K562 (cell line): ENCODE measurements around the gene MBD1. TPM values are rescaled to one million over a fixed set of nuclear protein-coding genes. Genes with fewer than 3 reads are reported as not detected.
A peak's percentile ranks its signal among the peaks of the same experiment; 100 is the strongest.

Experiments
- ATF1 ChIP-seq, 2 experiments: fragments of 450-650 bp in 1 of 2; IDR thresholded peaks; 2 replicates each; pipeline ENCODE4 v1.6.1; 2016; ENCODE audit warnings: missing compliant biosample characterization in 1 of 2, missing genetic modification characterization in 1 of 2
- CSDE1 ChIP-seq, 2 experiments: fragments of 450-650 bp; IDR thresholded peaks; 2 replicates each; pipeline ENCODE4 v1.6.1; 2016; ENCODE audit warnings: mild to moderate bottlenecking in 1 of 2
- E2F6 ChIP-seq, 2 experiments: IDR thresholded peaks; 2 replicates each; pipeline ENCODE4 v1.6.1; 2011; ENCODE audit warnings: borderline replicate concordance in 1 of 2, control low read depth in 1 of 2, low read depth in 1 of 2, low read length in 1 of 2, mild to moderate bottlenecking in 1 of 2, mixed read lengths in 1 of 2, moderate library complexity in 1 of 2; ENCODE audit not compliant: insufficient read depth in 1 of 2, insufficient read length in 1 of 2, poor library complexity in 1 of 2, severe bottlenecking in 1 of 2; ENCODE audit errors: extremely low read depth in 1 of 2
- ESRRB ChIP-seq: fragments of 250-450 bp; sonication (Bioruptor Pico); IDR thresholded peaks from 2 replicates; pipeline ENCODE4 v1.5.0; 2020; ENCODE audit warnings: mild to moderate bottlenecking, moderate library complexity, borderline replicate concordance
- GABPA ChIP-seq: fragments of 200-800 bp; sonication (Bioruptor generic); conservative IDR thresholded peaks from 2 replicates; pipeline ENCODE4 v1.6.1; 2016; ENCODE audit warnings: low read depth, missing genetic modification characterization, missing compliant biosample characterization
- GABPB2 ChIP-seq: fragments of 250-450 bp; sonication (Bioruptor Pico); conservative IDR thresholded peaks from 2 replicates; pipeline ENCODE4 v1.5.1; 2021; ENCODE audit warnings: mild to moderate bottlenecking
- GATA2 ChIP-seq: sonication (generic); formaldehyde crosslinking; IDR thresholded peaks from 2 replicates; pipeline ENCODE4 v1.4.0; 2020; ENCODE audit warnings: mild to moderate bottlenecking, missing genetic modification reagents
- HNRNPL ChIP-seq: fragments of 200-400 bp; formaldehyde crosslinking; IDR thresholded peaks from 2 replicates; pipeline ENCODE4 v1.6.1; 2017; ENCODE audit warnings: low read depth, mild to moderate bottlenecking, low read length
- MYC ChIP-seq, 2 experiments: fragments of 250-450 bp in 1 of 2; sonication (Bioruptor Pico) in 1 of 2; IDR thresholded peaks; 2 replicates each; pipeline versions ENCODE4 v1.5.1 to v1.6.1; 2012 to 2021; ENCODE audit warnings: low read depth in 2 of 2, borderline replicate concordance in 1 of 2, improper control_type of control experiment in 1 of 2, low read length in 1 of 2, mild to moderate bottlenecking in 1 of 2, moderate library complexity in 1 of 2
- NFYB ChIP-seq: IDR thresholded peaks from 2 replicates; pipeline ENCODE4 v1.6.1; 2011; ENCODE audit warnings: mild to moderate bottlenecking, moderate library complexity; ENCODE audit not compliant: insufficient read length; ENCODE audit errors: extremely low read depth
- NR1H2 ChIP-seq: sonication (generic); formaldehyde crosslinking; IDR thresholded peaks from 2 replicates; pipeline ENCODE4 v1.4.0; 2020; ENCODE audit warnings: mild to moderate bottlenecking, missing genetic modification reagents
- RUNX1 ChIP-seq: sonication (generic); IDR thresholded peaks from 2 replicates; pipeline ENCODE4 v1.6.1; 2016; ENCODE audit warnings: antibody characterized with exemption, low read depth
- SMARCC2 ChIP-seq: fragments of 450-650 bp; IDR thresholded peaks from 2 replicates; pipeline ENCODE4 v1.6.1; 2017; ENCODE audit warnings: antibody characterized with exemption, moderate library complexity, mild to moderate bottlenecking, low read depth
- SRF ChIP-seq, 2 experiments: fragments of 250-450, 450-650 bp in 1 of 2; sonication (Bioruptor Pico) in 1 of 2; sonication (generic) in 1 of 2; formaldehyde crosslinking; IDR thresholded peaks; 2 replicates each; pipeline versions ENCODE4 v1.5.0 to v1.5.1; 2020 to 2022; ENCODE audit warnings: mild to moderate bottlenecking in 1 of 2, missing genetic modification reagents in 1 of 2
- SRSF9 ChIP-seq: fragments of 200-400 bp; formaldehyde crosslinking; IDR thresholded peaks from 2 replicates; pipeline ENCODE4 v1.6.1; 2017; ENCODE audit warnings: low read depth, low read length, borderline replicate concordance
- TAF7 ChIP-seq: fragments of 450-650 bp; IDR thresholded peaks from 2 replicates; pipeline ENCODE4 v1.6.1; 2016; ENCODE audit warnings: missing genetic modification characterization, missing compliant biosample characterization
- TBP ChIP-seq: optimal IDR thresholded peaks from 2 replicates; pipeline ENCODE3; 2011; ENCODE audit warnings: low read depth, low read length, improper control_type of control experiment
- TOE1 ChIP-seq, 2 experiments: fragments of 450-650 bp in 1 of 2; sonication (generic) in 1 of 2; formaldehyde crosslinking in 1 of 2; IDR thresholded peaks; 2 replicates each; pipeline versions ENCODE4 v1.7.1 to v1.8.0; 2016 to 2022; ENCODE audit warnings: borderline replicate concordance in 2 of 2, mild to moderate bottlenecking in 2 of 2, antibody characterized with exemption in 1 of 2, inconsistent platforms in 1 of 2, low read depth in 1 of 2, missing genetic modification reagents in 1 of 2, moderate library complexity in 1 of 2
- ZBTB5 ChIP-seq: fragments of 450-650 bp; IDR thresholded peaks from 2 replicates; pipeline ENCODE4 v1.6.1; 2017; ENCODE audit warnings: antibody characterized with exemption
- ZNF184 ChIP-seq: sonication (generic); formaldehyde crosslinking; IDR thresholded peaks from 2 replicates; pipeline ENCODE4 v1.5.0; 2020; ENCODE audit warnings: missing genetic modification reagents
- ZNF316 ChIP-seq: fragments of 450-650 bp; IDR thresholded peaks from 2 replicates; pipeline ENCODE4 v1.6.1; 2016
- ZNF561 ChIP-seq: fragments of 450-650 bp; formaldehyde crosslinking; conservative IDR thresholded peaks from 2 replicates; pipeline ENCODE4 v1.4.0; 2020; ENCODE audit warnings: mild to moderate bottlenecking, moderate library complexity
- ZNF668 ChIP-seq: fragments of 250-450 bp; sonication (Bioruptor Pico); IDR thresholded peaks from 2 replicates; pipeline ENCODE4 v1.8.0; 2022; ENCODE audit warnings: mild to moderate bottlenecking, inconsistent platforms
- ZNF717 ChIP-seq: fragments of 250-450 bp; sonication (Bioruptor Pico); IDR thresholded peaks from 2 replicates; pipeline ENCODE4 v1.5.0; 2021
- ZNF785 ChIP-seq: fragments of 250-450 bp; sonication (Bioruptor Pico); IDR thresholded peaks from 2 replicates; pipeline ENCODE4 v1.4.0; 2020; ENCODE audit warnings: mild to moderate bottlenecking
- polyA plus RNA-seq, 8 experiments: library from polyadenylated mRNA; depleted of rRNA in 4 of 8; stranded (reverse) in 5 of 8; unstranded in 3 of 8; fragments of >200 nt; fragmentation: Nextera tagmentation in 2 of 8; fragmentation: Illumina TruSeq in 1 of 8; extraction: Ambion mirVana in 2 of 8; extraction: Trizol in 1 of 8; gene quantifications; 2 replicates each; pipeline versions ENCODE4 v1.2.1 to v1.2.3, GENCODE V29; 2011 to 2014; ENCODE audit warnings: inconsistent platforms in 1 of 8, missing spikeins in 1 of 8
- total RNA-seq, 7 experiments: library from RNA; depleted of rRNA in 6 of 7; stranded (reverse); fragments of >200 nt in 6 of 7; fragmentation: Illumina TruSeq in 2 of 7; extraction: Trizol in 2 of 7; gene quantifications; 2 replicates each; pipeline versions ENCODE4 v1.2.1 to v1.2.3, GENCODE V29; 2011 to 2021; ENCODE audit warnings: low replicate concordance in 1 of 7

MBD1 gene
- total and polyA plus RNA-seq, 9 of the 15 experiments (the other 6 are each of a cell fraction or from before 2014, with no cell fraction given), result 3.0 to 59.7 (median 31.7) TPM

- TF ChIP-seq SRF (CRISPR knock-in tag; IDR thresholded peaks at IDR 0.05) (peak in 1 of 2 experiments; percentile 19; a peak in 1 of 4 replicates), ZNF184 (CRISPR knock-in tag) (no peak), ZNF561 (CRISPR knock-in tag) (no peak), ESRRB (no peak), ZNF785 (no peak), GABPA (tag) (peak; percentile 92), HNRNPL (no peak), NR1H2 (CRISPR knock-in tag) (no peak), GABPB2 (no peak), MYC (IDR thresholded peaks at IDR 0.05; ENCODE audit: low read depth, low read length) (peak; percentile 67; the same call in 1 of the 2 replicates), MYC (CRISPR knock-in tag; IDR thresholded peaks at IDR 0.05; ENCODE audit: borderline replicate concordance, low read depth) (no peak), E2F6 (IDR thresholded peaks at IDR 0.05; ENCODE audit: borderline replicate concordance in 1 of 2, extremely low read depth in 1 of 2, insufficient read depth in 1 of 2, insufficient read length in 1 of 2, low read depth in 1 of 2, low read length in 1 of 2, poor library complexity in 1 of 2, severe bottlenecking in 1 of 2) (no peak), NFYB (no peak), ZNF316 (no peak), ZNF668 (no peak), ATF1 (CRISPR knock-in tag; IDR thresholded peaks at IDR 0.05) (no peak), ATF1 (tag; IDR thresholded peaks at IDR 0.05) (peak; percentile 94), TBP (peak; percentile 37), TAF7 (tag) (peak; percentile 20; the same call in 1 of the 2 replicates), ZBTB5 (no peak), GATA2 (CRISPR knock-in tag) (no peak), RUNX1 (no peak), CSDE1 (IDR thresholded peaks at IDR 0.05) (peak in 1 of 2 experiments; percentile 100; a peak in 2 of 4 replicates), SMARCC2 (no peak), TOE1 (IDR thresholded peaks at IDR 0.05; ENCODE audit: borderline replicate concordance) (no peak), TOE1 (CRISPR knock-in tag; IDR thresholded peaks at IDR 0.05; ENCODE audit: borderline replicate concordance, low read depth) (no peak), SRSF9 (no peak), ZNF717 (no peak)
Observed at GRCh38 chr18:50287441-50288347, 6.4 kb upstream of the MBD1 start, which contains the start of gene CXXC1 (continued).
